AG04450 (cell line): ENCODE data around the gene CTRB1. TPM values are rescaled to one million over a fixed set of nuclear protein-coding genes. Genes with fewer than 3 reads are reported as not detected.
"Not testable (repeated sequence)": the region's sequence is repeated elsewhere in the genome, so short reads cannot be mapped to it uniquely, and the experiment has no call there.

Source experiments
- CTCF ChIA-PET: fragments of 300-600, 350-600 bp; formaldehyde crosslinking; extraction: SDS; loops from one replicate; lab custom pipeline; 2022; ENCODE audit warnings: antibody characterized with exemption, inconsistent platforms; lab: Charles Lee
- POLR2A ChIA-PET: fragments of 350-600 bp; formaldehyde crosslinking; extraction: SDS; loops from one replicate; lab custom pipeline; 2021; ENCODE audit warnings: antibody characterized with exemption, inconsistent platforms; lab: Yijun Ruan, JAX
- DNase-seq: peaks from one replicate; pipeline ENCODE4 v3.0.0-alpha.2; 2011; ENCODE audit warnings: low read depth, low spot score
- H3K27ac ChIP-seq: one replicate; pipeline ENCODE4 v1.5.1; 2012; ENCODE audit warnings: low read depth, low read length, control low read depth
- H3K27me3 ChIP-seq: one replicate; pipeline ENCODE4 v1.6.0; 2012; ENCODE audit warnings: low read length; ENCODE audit not compliant: control insufficient read depth, insufficient read depth
- H3K4me3 ChIP-seq: 2 replicates; pipeline ENCODE4 v1.5.1; 2011; ENCODE audit warnings: mild to moderate bottlenecking, low read depth, low read length, control low read depth
- H3K9me3 ChIP-seq: 2 replicates; pipeline ENCODE4 v1.5.1; 2012; ENCODE audit warnings: low read length; ENCODE audit not compliant: control insufficient read depth, insufficient read depth
- CTCF ChIP-seq: IDR thresholded peaks from 2 replicates; pipeline ENCODE4 v1.5.1; 2011; ENCODE audit warnings: low read depth, low read length, control low read depth, inconsistent platforms
- polyA plus RNA-seq: library from polyadenylated mRNA; depleted of rRNA; stranded (reverse); fragments of >200 nt; gene quantifications from 2 replicates; pipeline ENCODE4 v1.2.3, GENCODE V29; 2011

CTRB1 gene
- polyA plus RNA-seq, 1 experiment, result not detected

- ChIA-PET CTCF (no interaction called here), POLR2A (interaction anchor here (0.6 kb wide), 1 partner anchor 8 kb away, joined by 3 read pairs; no protein-coding TSS in a partner anchor)
- DNase-seq, result no peak
- Histone ChIP-seq H3K27me3 (no peaks in the 10 kb centered on the region), H3K4me3 (no peak overlapping the region), H3K9me3 (no peaks in the 10 kb centered on the region; the same call in 1 of the 2 replicates), H3K27ac (peak overlapping the region; percentile 31)
- TF ChIP-seq CTCF, result no peak
Measured at GRCh38 chr16:75241955-75242354, 23.2 kb downstream of the CTRB1 start.

GRCh38 chr16:75242436-75243078 is 23.8 kb downstream of the CTRB1 start:
- POLR2A ChIA-PET, result interaction anchor here (0.6 kb wide), 1 partner anchor 9 kb away, joined by 3 read pairs; no protein-coding TSS in a partner anchor
- H3K9me3 ChIP-seq, H3K27me3 ChIP-seq, H3K4me3 ChIP-seq, DNase-seq, H3K27ac ChIP-seq: not testable (repeated sequence)
- CTCF ChIA-PET, result interaction anchor here (1.1 to 1.3 kb wide), 3 partner anchors 9 to 159 kb away, joined by 3 to 5 read pairs (median 3); no protein-coding TSS in a partner anchor

DNA sequence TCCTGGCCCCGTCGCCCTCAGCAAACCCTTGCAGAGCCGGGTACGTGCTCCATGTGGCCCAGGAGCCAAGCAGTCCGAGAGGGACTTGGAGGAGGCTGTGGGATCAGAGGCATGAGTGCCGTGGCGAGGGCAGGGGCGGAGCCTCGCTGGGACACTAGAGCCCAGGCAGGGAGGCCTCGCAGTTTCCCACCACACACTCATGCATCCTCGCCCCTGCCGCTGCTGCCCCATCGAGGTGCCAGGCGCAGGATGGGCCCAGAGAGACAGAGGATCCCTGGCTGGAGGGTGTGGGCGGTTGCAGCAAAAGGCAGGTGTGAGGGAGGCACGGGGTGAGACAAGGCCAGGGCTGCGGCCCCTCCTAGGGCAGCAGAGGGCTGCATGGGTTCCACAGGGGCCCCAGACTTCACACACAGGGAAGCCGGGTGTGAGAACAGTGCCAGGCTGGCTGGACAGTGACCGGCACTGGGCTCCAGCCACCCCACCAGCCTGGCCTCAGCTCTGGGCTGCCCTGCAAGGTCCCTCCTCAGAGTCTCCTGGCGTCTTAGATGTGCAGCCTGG is 25.0 kb downstream of the CTRB1 start:
- H3K4me3 ChIP-seq, result no peak overlapping the region
- CTCF ChIA-PET, result interaction anchor here (1.1 to 1.9 kb wide), 4 partner anchors 10 to 158 kb away, joined by 3 to 6 read pairs (median 4); no protein-coding TSS in a partner anchor

GRCh38 chr16:75244225-75244809 is 25.5 kb downstream of the CTRB1 start:
- no peak for DNase-seq
- Histone ChIP-seq H3K9me3 (no peaks in the 10 kb centered on the region; the same call in 1 of the 2 replicates), H3K27me3 (no peaks in the 10 kb centered on the region), H3K27ac (peak overlapping the region; percentile 100), H3K4me3 (no peak overlapping the region)
- ChIA-PET CTCF (interaction anchor here (1.9 kb wide), 1 partner anchor 12 kb away, joined by 6 read pairs; no protein-coding TSS in a partner anchor), POLR2A (interaction anchor here (0.8 to 1.4 kb wide), 4 partner anchors 10 to 134 kb away, joined by 3 to 8 read pairs (median 6); no protein-coding TSS in a partner anchor)
- TF ChIP-seq CTCF, result no peak

More for the DNA sequence above, 25.0 kb downstream of the CTRB1 start:
- Histone ChIP-seq H3K27me3 (no peaks in the 10 kb centered on the region), H3K9me3 (no peaks in the 10 kb centered on the region; the same call in 1 of the 2 replicates), H3K27ac (peak overlapping the region; percentile 100)
- no peak for DNase-seq
- no peak for TF ChIP-seq CTCF
- POLR2A ChIA-PET, result interaction anchor here (0.8 kb wide), 1 partner anchor 11 kb away, joined by 4 read pairs; no protein-coding TSS in a partner anchor

- POLR2A ChIA-PET, result interaction anchor here (0.9 to 1.5 kb wide), 7 partner anchors 8 to 133 kb away, joined by 3 to 10 read pairs (median 7); no protein-coding TSS in a partner anchor
- Histone ChIP-seq H3K9me3 (no peaks in the 10 kb centered on the region; the same call in 1 of the 2 replicates), H3K4me3 (peak overlapping the region; percentile 37; the same call in 1 of the 2 replicates), H3K27ac (peak overlapping the region; percentile 100), H3K27me3 (no peaks in the 10 kb centered on the region)
- peak; percentile 96 for DNase-seq
- no peak for TF ChIP-seq CTCF
- CTCF ChIA-PET, result interaction anchor here (0.9 to 1.9 kb wide), 4 partner anchors 9 to 157 kb away, joined by 3 to 6 read pairs (median 4); no protein-coding TSS in a partner anchor
Measured at GRCh38 chr16:75244844-75245758, 26.3 kb downstream of the CTRB1 start.
